22Rv1 (cell line): ENCODE measurements around the gene DGKD.
"Not testable (repeated sequence)": the region's sequence is repeated elsewhere in the genome, so short reads cannot be mapped to it uniquely, and the experiment has no call there.

Experiments used
- H3K27ac ChIP-seq: fragments of 450-650 bp; 2 replicates; pipeline ENCODE4 v1.5.1; 2017
- CTCF ChIP-seq: fragments of 450-650 bp; IDR thresholded peaks from 2 replicates; pipeline ENCODE4 v1.5.1; 2017; ENCODE audit warnings: mild to moderate bottlenecking
- ZFX ChIP-seq: fragments of 450-650 bp; IDR thresholded peaks from 2 replicates; pipeline ENCODE4 v1.6.1; 2017; ENCODE audit warnings: antibody characterized with exemption, borderline replicate concordance

Gene DGKD

GRCh38 chr2:233386382-233387041 is 32.2 kb downstream of the DGKD start:
- H3K27ac ChIP-seq: no peak overlapping the region
- TF ChIP-seq ZFX (no peak), CTCF (no peak)

GRCh38 chr2:233387225-233387624 is 32.9 kb downstream of the DGKD start:
- no peak overlapping the region for H3K27ac ChIP-seq
- TF ChIP-seq ZFX (no peak), CTCF (no peak)

GRCh38 chr2:233387667-233388528 is 33.6 kb downstream of the DGKD start:
- H3K27ac ChIP-seq: no peak overlapping the region
- TF ChIP-seq ZFX (no peak), CTCF (no peak)

GRCh38 chr2:233389601-233390125 is 35.4 kb downstream of the DGKD start:
- H3K27ac ChIP-seq: no peak overlapping the region
- TF ChIP-seq CTCF (no peak), ZFX (no peak)

- H3K27ac ChIP-seq: no peak overlapping the region
- TF ChIP-seq CTCF (no peak), ZFX (no peak)
Measured at GRCh38 chr2:233395687-233396086, 41.4 kb downstream of the DGKD start.

GRCh38 chr2:233396726-233397665 is 42.7 kb downstream of the DGKD start:
- H3K27ac ChIP-seq: not testable (repeated sequence)
